Esophagus (tissue), 2 donors: ENCODE results near the gene BBS10. TPM values are rescaled to one million over a fixed set of nuclear protein-coding genes. Genes with fewer than 3 reads are reported as not detected.
"Not testable (repeated sequence)": the region's sequence is repeated elsewhere in the genome, so short reads cannot be mapped to it uniquely, and the experiment has no call there.

Experiments used
- H3K27ac ChIP-seq, 2 donors: one replicate each; pipeline ENCODE4 v1.5.1; 2013; ENCODE audit warnings: low read depth in 2 of 2, mild to moderate bottlenecking in 2 of 2, inconsistent platforms in 1 of 2, low read length in 1 of 2, moderate library complexity in 1 of 2
- H3K27me3 ChIP-seq, 2 donors: one replicate each; pipeline ENCODE4 v1.6.1; 2013; ENCODE audit warnings: low read length in 2 of 2, control low read depth in 1 of 2, mild to moderate bottlenecking in 1 of 2; ENCODE audit not compliant: insufficient read depth in 2 of 2, control insufficient read depth in 1 of 2
- H3K36me3 ChIP-seq, 2 donors: one replicate each; pipeline ENCODE4 v1.6.1; 2013; ENCODE audit warnings: low read length in 1 of 2; ENCODE audit not compliant: control insufficient read depth in 2 of 2, insufficient read depth in 2 of 2
- H3K4me1 ChIP-seq, 2 donors: one replicate each; pipeline ENCODE4 v1.6.1; 2013; ENCODE audit warnings: low read length in 1 of 2; ENCODE audit not compliant: control insufficient read depth in 2 of 2, insufficient read depth in 2 of 2
- H3K4me3 ChIP-seq, 2 donors: one replicate each; pipeline ENCODE4 v1.5.1; 2013; ENCODE audit warnings: low read length in 2 of 2, mild to moderate bottlenecking in 2 of 2, low read depth in 1 of 2, moderate library complexity in 1 of 2
- H3K9me3 ChIP-seq, 2 donors: one replicate each; pipeline ENCODE4 v1.6.1; 2013; ENCODE audit warnings: mild to moderate bottlenecking in 2 of 2, low read depth in 1 of 2, low read length in 1 of 2, moderate library complexity in 1 of 2; ENCODE audit not compliant: control insufficient read depth in 2 of 2, insufficient read depth in 1 of 2
- WGBS, 2 donors: extraction: QIAGEN DNeasy Blood & Tissue Kit; methylation state at CpG; one replicate each; pipeline ENCODE4 v1.1.7; 2013; 5-methylcytosine and 5-hydroxymethylcytosine counted together
- polyA plus RNA-seq, 2 donors: library from polyadenylated mRNA; stranded (reverse); fragments of 200-250 nt; gene quantifications; one replicate each; pipeline ENCODE4 v1.2.3, GENCODE V29; 2013
- donor health status: healthy with polysubstance abuse.
- donor health status: Bipolar disorder and iron deficiency.

Gene BBS10
- polyA plus RNA-seq, 2 donors, result 2.5 to 3.0 TPM

DNA sequence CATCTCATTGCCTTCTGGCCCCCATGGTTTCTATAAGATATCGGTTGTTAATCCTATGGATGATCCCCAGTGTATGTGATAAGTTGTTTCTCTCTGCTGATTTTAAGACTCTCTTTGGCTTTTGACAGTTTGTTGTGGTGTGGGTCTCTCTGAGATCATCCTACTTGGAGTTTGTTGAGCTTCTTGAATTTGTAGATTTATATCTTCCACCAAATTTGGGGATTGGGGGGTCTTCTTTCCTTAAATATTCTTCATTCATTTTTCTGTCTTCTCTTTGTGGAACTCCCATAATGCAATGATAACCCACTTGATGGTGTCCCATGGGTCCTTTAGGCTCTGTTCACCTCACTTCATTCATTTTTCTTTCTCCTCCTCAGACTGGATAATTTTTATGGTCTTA lies 20.0 kb upstream of the BBS10 start:
- peaks cover 0 to 4% of the 10 kb centered on the region in 2 donors for H3K9me3 ChIP-seq
- H3K27me3 ChIP-seq, result no peaks in the 10 kb centered on the region
- no peak overlapping the region for H3K4me3 ChIP-seq
- no peak overlapping the region for H3K27ac ChIP-seq
- WGBS, 2 donors, result 97 to 99% methylated on average over 1 of the region's 1 CpG
- H3K4me1 ChIP-seq, result no peaks in the 10 kb centered on the region
- peaks cover 3% of the 10 kb centered on the region in 2 donors for H3K36me3 ChIP-seq

DNA sequence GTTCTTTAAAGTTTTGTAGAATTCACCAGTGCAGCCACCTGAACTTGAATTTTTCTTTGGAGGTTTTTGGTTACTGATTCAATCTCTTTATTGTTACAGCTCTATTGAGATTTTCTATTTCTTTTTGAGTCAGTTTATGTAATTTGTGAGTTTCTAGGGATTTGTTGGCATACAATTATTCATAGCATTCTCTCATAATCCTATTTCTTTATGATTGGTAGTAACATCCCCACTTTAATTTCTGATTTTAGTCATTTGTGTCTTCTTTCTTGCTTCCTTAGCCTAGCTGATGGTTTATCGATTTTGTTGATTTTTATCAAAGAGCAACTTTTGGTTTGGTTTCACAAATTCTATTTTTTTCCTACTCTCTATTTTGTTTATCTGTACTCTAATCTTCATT lies 17.9 kb upstream of the BBS10 start:
- H3K36me3 ChIP-seq, result peaks cover 3% of the 10 kb centered on the region in 2 donors
- no peaks in the 10 kb centered on the region for H3K4me1 ChIP-seq
- no peaks in the 10 kb centered on the region for H3K27me3 ChIP-seq
- no peak overlapping the region for H3K4me3 ChIP-seq
- H3K9me3 ChIP-seq, result peaks cover 0 to 4% of the 10 kb centered on the region in 2 donors
- no peak overlapping the region for H3K27ac ChIP-seq
- WGBS, 2 donors, result 87 to 89% methylated on average over 1 of the region's 1 CpG

DNA sequence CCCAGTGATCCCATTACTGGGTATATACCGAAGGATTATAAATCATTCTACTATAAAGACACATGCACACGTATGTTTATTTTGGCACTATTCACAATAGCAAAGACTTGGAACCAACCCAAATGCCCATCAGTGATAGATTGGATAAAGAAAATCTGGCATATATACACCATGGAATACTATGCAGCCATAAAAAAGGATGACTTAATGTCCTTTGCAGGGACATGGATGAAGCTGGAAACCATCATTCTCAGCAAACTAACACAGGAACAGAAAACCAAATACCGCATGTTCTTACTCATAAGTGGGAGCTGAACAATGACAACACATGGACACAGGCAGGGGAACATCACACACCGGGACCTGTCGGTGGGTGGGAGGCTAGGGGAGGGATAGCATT lies 15.9 kb upstream of the BBS10 start:
- H3K27ac ChIP-seq, H3K36me3 ChIP-seq, H3K4me1 ChIP-seq, H3K4me3 ChIP-seq, H3K27me3 ChIP-seq, H3K9me3 ChIP-seq: not testable (repeated sequence)
- 85 to 91% methylated on average over 5 of the region's 5 CpGs for WGBS, 2 donors

- no peaks in the 10 kb centered on the region for H3K4me1 ChIP-seq
- no peak overlapping the region for H3K27ac ChIP-seq
- peaks cover 0 to 4% of the 10 kb centered on the region in 2 donors for H3K9me3 ChIP-seq
- WGBS, 2 donors, result 97 to 98% methylated on average over 9 of the region's 9 CpGs
- H3K27me3 ChIP-seq, result no peaks in the 10 kb centered on the region
- no peak overlapping the region for H3K4me3 ChIP-seq
- no peaks in the 10 kb centered on the region for H3K36me3 ChIP-seq
Measured at GRCh38 chr12:76360316-76360715, 12.1 kb upstream of the BBS10 start.

- Histone ChIP-seq H3K4me3 (no peak overlapping the region), H3K9me3 (no peaks in the 10 kb centered on the region), H3K4me1 (no peaks in the 10 kb centered on the region), H3K27ac (no peak overlapping the region), H3K36me3 (no peaks in the 10 kb centered on the region), H3K27me3 (no peaks in the 10 kb centered on the region)
- 72 to 81% methylated on average over 1 of the region's 1 CpG for WGBS, 2 donors
Measured at GRCh38 chr12:76356071-76356470, 7.9 kb upstream of the BBS10 start.

GRCh38 chr12:76346798-76347420 lies 1.3 kb downstream of the BBS10 start:
- no peaks in the 10 kb centered on the region for H3K36me3 ChIP-seq
- H3K27me3 ChIP-seq, result no peaks in the 10 kb centered on the region
- H3K4me3 ChIP-seq, result peak overlapping the region in 1 of 2 donors; percentile 98
- no peak overlapping the region for H3K27ac ChIP-seq
- H3K4me1 ChIP-seq, result no peaks in the 10 kb centered on the region
- H3K9me3 ChIP-seq, result no peaks in the 10 kb centered on the region
- WGBS, 2 donors, result 51 to 60% methylated on average over 4 of the region's 4 CpGs

- Histone ChIP-seq H3K4me3 (no peak overlapping the region), H3K27ac (no peak overlapping the region), H3K9me3 (no peaks in the 10 kb centered on the region), H3K4me1 (no peaks in the 10 kb centered on the region), H3K36me3 (no peaks in the 10 kb centered on the region), H3K27me3 (no peaks in the 10 kb centered on the region)
- WGBS, 2 donors, result 79 to 85% methylated on average over 4 of the region's 4 CpGs
Measured at GRCh38 chr12:76346236-76346635, 2.0 kb downstream of the BBS10 start.

- Histone ChIP-seq H3K36me3 (no peaks in the 10 kb centered on the region), H3K9me3 (no peaks in the 10 kb centered on the region), H3K27ac (no peak overlapping the region), H3K4me3 (no peak overlapping the region), H3K4me1 (no peaks in the 10 kb centered on the region), H3K27me3 (no peaks in the 10 kb centered on the region)
- 92 to 96% methylated on average over 1 of the region's 1 CpG for WGBS, 2 donors
Measured at GRCh38 chr12:76345569-76345968, 2.6 kb downstream of the BBS10 start.

DNA sequence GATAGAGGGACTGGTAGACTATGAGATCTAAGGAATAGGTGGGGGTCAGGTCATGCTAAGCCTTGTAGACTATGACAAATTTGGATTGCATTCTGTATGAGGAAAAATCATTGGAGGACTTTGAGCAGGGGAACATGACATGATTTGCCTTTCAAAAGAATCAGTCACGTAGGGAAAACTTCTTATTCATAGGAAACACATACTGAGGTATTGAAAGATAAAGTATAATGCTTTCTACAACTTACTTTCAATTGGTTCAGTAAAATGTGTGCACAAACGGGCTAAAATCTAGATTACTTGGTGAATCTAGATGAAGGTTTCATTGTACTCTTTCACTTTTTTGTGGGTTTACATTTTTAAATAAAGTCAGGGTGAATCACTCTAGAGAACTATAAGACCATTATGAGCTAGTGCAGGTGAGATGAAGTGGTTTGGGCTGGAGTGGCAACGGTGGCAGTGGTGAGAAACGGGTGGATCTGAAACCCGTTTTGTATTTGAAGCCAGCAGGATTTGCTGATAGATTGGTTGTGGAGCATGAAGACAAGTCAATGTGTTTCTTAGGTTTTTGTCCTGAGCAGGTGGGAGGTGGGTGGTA lies 6.7 kb downstream of the BBS10 start:
- Histone ChIP-seq H3K36me3 (no peaks in the 10 kb centered on the region), H3K9me3 (no peaks in the 10 kb centered on the region), H3K4me3 (no peak overlapping the region), H3K27ac (peak overlapping the region in 1 of 2 donors; percentile 9), H3K4me1 (no peaks in the 10 kb centered on the region), H3K27me3 (no peaks in the 10 kb centered on the region)
- WGBS, 2 donors, result 68 to 71% methylated on average over 5 of the region's 5 CpGs
